ENCODE measurements around the gene C17orf75.

DNA sequence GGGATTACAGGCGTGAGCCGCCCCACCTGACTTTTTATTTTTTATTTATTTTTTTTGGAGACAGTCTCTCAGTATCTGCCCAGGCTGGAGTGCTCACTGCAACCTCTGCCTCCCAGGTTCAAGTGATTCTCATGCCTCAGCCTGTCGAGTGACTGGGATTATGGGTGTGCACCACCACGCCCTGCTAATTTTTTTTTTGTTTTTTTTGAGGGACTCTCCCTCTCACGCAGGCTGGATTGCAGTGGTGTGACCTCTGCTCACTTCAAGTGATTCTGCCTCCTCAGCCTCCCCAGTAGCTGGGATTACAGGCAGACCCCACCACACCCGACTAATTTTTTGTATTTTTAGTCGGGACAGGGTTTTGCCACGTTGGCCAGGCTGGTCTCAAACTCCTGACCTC lies 15.6 kb upstream of the C17orf75 start:
- TF ChIP-seq MAX (IDR thresholded peaks at IDR 0.05; ENCODE audit: low read depth, low read length) (no peak), POLR2A (IDR thresholded peaks at IDR 0.05; ENCODE audit: extremely low read depth, insufficient read length) (no peak)
